ENCODE data around the gene SULT4A1. TPM values are rescaled to one million over a fixed set of nuclear protein-coding genes. Genes with fewer than 3 reads are reported as not detected.

The SULT4A1 gene
- total RNA-seq, 6 experiments from 2014 or later, result not detected

DNA sequence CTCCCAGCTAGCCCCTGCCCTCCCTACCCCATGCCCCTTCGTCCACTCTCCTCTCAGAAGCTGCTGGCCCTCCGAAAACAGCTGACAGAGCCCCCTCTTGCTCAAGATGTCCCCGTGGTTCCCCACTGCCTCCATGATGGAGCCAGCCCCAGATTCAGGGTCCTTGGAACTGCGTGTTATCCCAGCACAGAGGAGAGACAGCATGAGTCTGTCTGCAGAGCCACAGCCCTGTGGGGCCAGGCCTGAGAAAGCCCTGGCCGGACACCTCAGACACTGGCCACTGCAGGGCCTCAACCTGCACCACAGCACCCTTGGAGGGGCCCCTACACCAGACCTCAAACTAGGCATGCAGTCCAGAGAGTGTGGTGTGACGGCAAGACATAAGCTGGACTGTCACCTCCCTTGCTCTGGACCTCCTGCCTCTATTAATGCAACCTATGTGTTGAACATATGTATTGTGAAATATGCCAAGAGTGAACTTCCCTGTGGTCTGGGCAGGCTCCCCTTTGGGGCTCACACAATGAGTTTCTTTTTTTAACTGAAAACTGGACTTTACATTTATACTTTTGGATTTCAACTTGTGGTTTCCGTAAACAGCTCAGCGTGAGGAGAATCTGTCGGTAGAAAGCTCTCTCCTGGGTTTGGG, 19.9 kb upstream of the SULT4A1 start:
- Mint-ChIP-seq H3K36me3 (ENCODE audit: low read depth) (no peaks in the 10 kb centered on the region), H3K9me3 (peaks cover 5% of the 10 kb centered on the region; the same call in 1 of the 2 replicates), H3K27me3 (ENCODE audit: insufficient read depth) (peaks cover 17% of the 10 kb centered on the region), H3K4me1 (ENCODE audit: low read depth) (0 out of 2 replicates have a peak, but pooled peaks cover 5% of the 10 kb centered on the region), H3K27ac (no peak overlapping the region), H3K4me3 (no peak overlapping the region)
- TF ChIP-seq, protein P1, sequence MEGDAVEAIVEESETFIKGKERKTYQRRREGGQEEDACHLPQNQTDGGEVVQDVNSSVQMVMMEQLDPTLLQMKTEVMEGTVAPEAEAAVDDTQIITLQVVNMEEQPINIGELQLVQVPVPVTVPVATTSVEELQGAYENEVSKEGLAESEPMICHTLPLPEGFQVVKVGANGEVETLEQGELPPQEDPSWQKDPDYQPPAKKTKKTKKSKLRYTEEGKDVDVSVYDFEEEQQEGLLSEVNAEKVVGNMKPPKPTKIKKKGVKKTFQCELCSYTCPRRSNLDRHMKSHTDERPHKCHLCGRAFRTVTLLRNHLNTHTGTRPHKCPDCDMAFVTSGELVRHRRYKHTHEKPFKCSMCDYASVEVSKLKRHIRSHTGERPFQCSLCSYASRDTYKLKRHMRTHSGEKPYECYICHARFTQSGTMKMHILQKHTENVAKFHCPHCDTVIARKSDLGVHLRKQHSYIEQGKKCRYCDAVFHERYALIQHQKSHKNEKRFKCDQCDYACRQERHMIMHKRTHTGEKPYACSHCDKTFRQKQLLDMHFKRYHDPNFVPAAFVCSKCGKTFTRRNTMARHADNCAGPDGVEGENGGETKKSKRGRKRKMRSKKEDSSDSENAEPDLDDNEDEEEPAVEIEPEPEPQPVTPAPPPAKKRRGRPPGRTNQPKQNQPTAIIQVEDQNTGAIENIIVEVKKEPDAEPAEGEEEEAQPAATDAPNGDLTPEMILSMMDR (IDR thresholded peaks at IDR 0.05), result no peak
- DNase-seq, result no peak

DNA sequence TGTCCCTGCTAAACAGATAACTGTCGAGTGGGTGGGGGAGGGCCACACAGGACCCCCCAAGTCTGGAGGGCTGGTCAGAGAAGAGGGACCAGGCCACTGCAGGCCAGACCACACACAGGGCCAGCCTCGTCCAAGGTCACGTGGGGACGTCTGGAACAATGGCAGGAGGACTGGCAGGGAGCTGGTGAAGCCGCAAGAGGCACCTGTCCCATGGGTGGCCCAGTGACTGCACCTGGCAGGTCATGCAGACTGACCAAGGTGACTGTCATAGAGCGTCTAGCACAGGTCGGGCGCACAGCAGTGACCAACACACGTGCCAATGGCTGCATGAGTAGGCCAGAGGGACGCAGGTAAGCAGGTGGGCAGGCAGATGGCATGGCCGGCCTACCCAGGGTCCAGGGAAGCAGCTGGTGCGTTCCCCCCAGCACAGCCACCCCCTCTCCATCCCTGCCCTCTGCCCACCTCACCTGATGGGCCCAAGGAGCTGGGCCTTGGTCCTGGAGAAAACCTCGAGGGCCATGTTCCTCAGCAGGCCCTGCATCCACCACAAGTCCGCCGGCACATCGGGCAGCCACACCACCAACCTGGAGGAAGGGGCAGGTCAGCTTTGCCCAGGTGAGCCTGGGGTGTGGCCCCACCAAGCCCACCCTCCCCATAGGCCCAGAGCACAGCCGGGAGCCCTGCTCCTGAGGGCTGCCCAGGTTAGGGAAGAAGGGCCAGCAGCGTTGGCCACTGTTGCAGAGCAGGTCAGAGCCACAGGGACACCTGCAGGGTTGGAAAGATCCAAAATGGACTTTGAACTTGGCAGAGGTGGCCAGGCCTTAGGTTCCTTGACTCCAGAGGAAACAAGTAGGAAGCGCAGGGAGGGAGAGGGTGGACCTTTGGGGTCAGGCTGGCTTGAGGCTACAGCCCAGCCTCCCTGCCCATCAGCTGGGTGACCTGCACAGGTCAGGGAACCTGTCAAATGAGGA, 19.1 kb upstream of the SULT4A1 start:
- no peak for DNase-seq
- Mint-ChIP-seq H3K4me1 (ENCODE audit: low read depth) (0 out of 2 replicates have a peak, but pooled peaks cover 5% of the 10 kb centered on the region), H3K36me3 (ENCODE audit: low read depth) (no peaks in the 10 kb centered on the region), H3K9me3 (peaks cover 5% of the 10 kb centered on the region; the same call in 1 of the 2 replicates), H3K4me3 (no peak overlapping the region), H3K27me3 (ENCODE audit: insufficient read depth) (peaks cover 20% of the 10 kb centered on the region), H3K27ac (no peak overlapping the region)
- TF ChIP-seq, protein P1 (IDR thresholded peaks at IDR 0.05), result no peak

DNA sequence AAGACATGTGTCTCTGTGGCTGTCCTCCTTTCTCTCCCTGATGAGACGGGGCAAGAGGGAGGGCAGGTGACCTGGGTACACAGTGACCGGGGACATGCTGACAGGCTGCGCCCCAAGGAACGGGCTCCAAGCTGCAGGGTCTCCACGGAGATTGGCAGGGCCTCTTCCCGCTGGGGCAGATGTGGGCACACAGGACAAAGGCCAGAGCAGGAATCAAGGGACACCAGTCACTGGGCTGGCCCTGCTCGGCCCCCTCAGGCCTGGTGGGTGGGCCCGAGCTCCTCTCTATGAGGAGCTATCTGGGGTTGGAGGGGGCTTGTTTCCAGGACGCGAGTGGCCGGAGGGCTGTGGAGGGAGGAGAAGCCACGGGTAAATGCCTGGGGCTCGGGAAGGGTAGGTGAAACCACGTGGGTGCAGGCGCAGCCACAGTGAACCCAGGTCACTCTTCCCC, 18.3 kb upstream of the SULT4A1 start:
- H3K9me3 Mint-ChIP-seq, result peaks cover 5% of the 10 kb centered on the region; the same call in 1 of the 2 replicates
- DNase-seq, result no peak

DNA sequence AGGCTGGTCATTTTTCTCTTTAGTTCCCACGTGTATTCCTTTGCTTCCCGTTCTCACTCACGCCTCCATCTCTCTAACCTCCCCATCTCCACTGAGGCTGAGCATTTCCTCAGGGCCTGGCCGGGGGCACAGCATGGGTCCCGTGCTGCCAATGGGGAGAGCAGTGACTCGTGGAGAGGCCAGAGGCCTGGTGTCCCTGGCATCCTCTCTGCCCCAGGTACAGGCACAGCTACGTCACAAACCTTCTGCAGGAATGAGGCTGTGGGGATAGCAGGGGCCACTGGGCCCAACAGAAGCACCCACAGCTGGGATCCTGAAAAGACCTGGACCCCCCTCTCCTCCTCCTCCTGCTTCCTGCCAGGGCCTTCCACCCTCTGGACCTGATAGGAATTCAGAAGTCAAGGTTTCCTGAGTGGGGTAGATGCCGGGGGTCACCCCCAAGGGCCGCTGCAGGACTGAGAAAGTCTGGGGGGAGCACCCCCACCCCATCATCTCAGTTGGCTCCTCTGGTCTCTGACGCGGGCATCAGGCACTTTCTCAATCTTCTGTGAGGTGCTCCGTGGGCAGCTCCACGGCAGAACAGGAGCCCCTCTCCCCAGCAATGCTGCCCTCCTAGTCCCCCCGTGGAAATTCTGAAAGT, 17.7 kb upstream of the SULT4A1 start:
- Mint-ChIP-seq H3K9me3 (peaks cover 5% of the 10 kb centered on the region; the same call in 1 of the 2 replicates), H3K27me3 (ENCODE audit: insufficient read depth) (peaks cover 21% of the 10 kb centered on the region), H3K4me3 (no peak overlapping the region), H3K27ac (no peak overlapping the region), H3K36me3 (ENCODE audit: low read depth) (no peaks in the 10 kb centered on the region), H3K4me1 (ENCODE audit: low read depth) (0 out of 2 replicates have a peak, but pooled peaks cover 5% of the 10 kb centered on the region)
- DNase-seq, result no peak
- TF ChIP-seq, protein P1 (IDR thresholded peaks at IDR 0.05), result no peak

More for the DNA sequence above, 18.3 kb upstream of the SULT4A1 start:
- Mint-ChIP-seq H3K27ac (no peak overlapping the region), H3K4me3 (no peak overlapping the region), H3K27me3 (ENCODE audit: insufficient read depth) (peaks cover 20% of the 10 kb centered on the region), H3K4me1 (ENCODE audit: low read depth) (0 out of 2 replicates have a peak, but pooled peaks cover 5% of the 10 kb centered on the region), H3K36me3 (ENCODE audit: low read depth) (no peaks in the 10 kb centered on the region)
- TF ChIP-seq, protein P1 (IDR thresholded peaks at IDR 0.05), result no peak

Measured in HFFc6 (cell line).